CD4-positive, CD25-positive, alpha-beta regulatory T cell (primary cell): ENCODE measurements around the gene NFATC2. TPM values are rescaled to one million over a fixed set of nuclear protein-coding genes. Genes with fewer than 3 reads are reported as not detected.

Experiments
- ATAC-seq, 2 donors: fragments of 150-1000 bp; cut with Tn5 transposase; one replicate each; pipeline ENCODE4 v1.10.0; 2021; ENCODE audit warnings: low read depth in 2 of 2, moderate number of reproducible peaks in 2 of 2, moderate library complexity in 1 of 2
- DNase-seq, 3 donors: peaks; one replicate each; pipeline versions ENCODE4 v3.0.0 to v3.0.0-alpha.2; 2012 to 2022; ENCODE audit warnings: mixed read lengths in 1 of 3
- H3K27ac ChIP-seq: one replicate; pipeline ENCODE4 v1.7.0; 2013; ENCODE audit warnings: mild to moderate bottlenecking, low read length; ENCODE audit not compliant: insufficient read depth, poor library complexity, severe bottlenecking
- H3K27me3 ChIP-seq: one replicate; pipeline ENCODE4 v1.7.0; 2013; ENCODE audit warnings: low read length; ENCODE audit not compliant: control insufficient read depth, insufficient read depth
- H3K36me3 ChIP-seq: one replicate; pipeline ENCODE4 v1.7.0; 2013; ENCODE audit warnings: mild to moderate bottlenecking, low read length, moderate library complexity; ENCODE audit not compliant: control insufficient read depth, insufficient read depth
- H3K4me1 ChIP-seq: 2 replicates; pipeline ENCODE4 v1.7.0; 2013; ENCODE audit warnings: mild to moderate bottlenecking, low read length; ENCODE audit not compliant: insufficient read depth, control insufficient read depth, poor library complexity, severe bottlenecking
- H3K4me3 ChIP-seq: one replicate; pipeline ENCODE4 v1.7.0; 2013; ENCODE audit warnings: low read depth, mild to moderate bottlenecking, low read length, moderate library complexity
- H3K9me3 ChIP-seq, 2 experiments: 1 replicate in 1 of 2; 2 replicates in 1 of 2; pipeline ENCODE4 v1.7.0; 2013; ENCODE audit warnings: low read length in 2 of 2, mild to moderate bottlenecking in 1 of 2, moderate library complexity in 1 of 2; ENCODE audit not compliant: control insufficient read depth in 2 of 2
- H3K27ac Mint-ChIP-seq, 3 donors: one replicate each; pipeline ENCODE4 v1.8.0; 2020 to 2022; ENCODE audit warnings: mild to moderate bottlenecking in 3 of 3, mixed read lengths in 3 of 3, moderate library complexity in 2 of 3
- H3K27me3 Mint-ChIP-seq: one replicate; pipeline ENCODE4 v1.8.0; 2022; ENCODE audit warnings: mild to moderate bottlenecking, mixed read lengths
- H3K36me3 Mint-ChIP-seq: one replicate; pipeline ENCODE4 v1.8.0; 2020; ENCODE audit warnings: mixed read lengths
- H3K4me1 Mint-ChIP-seq, 4 donors: one replicate each; pipeline ENCODE4 v1.8.0; 2020 to 2022; ENCODE audit warnings: mixed read lengths in 4 of 4, mild to moderate bottlenecking in 1 of 4
- H3K4me3 Mint-ChIP-seq, 4 donors: one replicate each; pipeline ENCODE4 v1.8.0; 2020 to 2022; ENCODE audit warnings: mild to moderate bottlenecking in 4 of 4, mixed read lengths in 4 of 4, moderate library complexity in 3 of 4
- H3K9me3 Mint-ChIP-seq, 7 donors: one replicate each; pipeline ENCODE4 v1.8.0; 2020 to 2022; ENCODE audit warnings: mixed read lengths in 7 of 7, mild to moderate bottlenecking in 3 of 7, moderate library complexity in 2 of 7
- polyA plus RNA-seq, 4 donors: library from polyadenylated mRNA; unstranded; fragments of 300-500 nt; fragmentation: Illumina TruSeq; gene quantifications; one replicate each; pipeline ENCODE4 v1.2.3, GENCODE V29; 2021
- total RNA-seq: library from RNA; stranded (reverse); gene quantifications from one replicate; pipeline ENCODE4 v1.2.3, GENCODE V29; 2022

Gene NFATC2
- total and polyA plus RNA-seq, 5 donors from 2014 or later = 11.0 to 56.8 (median 14.2) TPM

DNA sequence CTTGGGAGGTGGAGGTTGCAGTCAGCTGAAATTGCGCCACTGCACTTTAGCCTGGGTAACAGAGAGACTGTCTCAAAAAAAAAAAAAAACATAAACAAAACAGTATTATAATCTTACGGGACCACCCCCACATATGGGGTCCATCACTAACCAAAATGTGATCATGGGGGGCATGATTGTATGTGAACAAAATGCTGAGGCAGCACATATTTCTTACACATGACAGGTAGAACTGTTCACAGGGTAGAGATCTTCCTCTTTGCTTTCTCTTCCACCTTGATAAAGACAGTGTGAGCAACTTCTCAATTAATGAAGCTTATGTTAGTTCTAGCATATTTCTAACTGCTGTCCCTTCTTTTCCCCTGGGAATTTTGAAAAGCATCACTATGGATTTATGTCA is 24.7 kb downstream of the NFATC2 start:
- H3K36me3 Mint-ChIP-seq = peaks cover 45% of the 10 kb centered on the region
- Histone ChIP-seq H3K27ac (no peak overlapping the region), H3K27me3 (no peaks in the 10 kb centered on the region), H3K36me3 (peaks cover 53% of the 10 kb centered on the region), H3K4me3 (no peak overlapping the region), H3K4me1 (peaks cover 29% of the 10 kb centered on the region), H3K9me3 (no peaks in the 10 kb centered on the region)
- no peaks in the 10 kb centered on the region for H3K9me3 Mint-ChIP-seq
- no peak overlapping the region for H3K4me3 Mint-ChIP-seq
- DNase-seq = no peak
- no peak for ATAC-seq
- peak overlapping the region in 2 of 3 donors; percentile 66 to 72 for H3K27ac Mint-ChIP-seq
- H3K27me3 Mint-ChIP-seq = no peaks in the 10 kb centered on the region
- H3K4me1 Mint-ChIP-seq = peaks cover 45 to 72% (median 63%) of the 10 kb centered on the region in 4 donors

DNA sequence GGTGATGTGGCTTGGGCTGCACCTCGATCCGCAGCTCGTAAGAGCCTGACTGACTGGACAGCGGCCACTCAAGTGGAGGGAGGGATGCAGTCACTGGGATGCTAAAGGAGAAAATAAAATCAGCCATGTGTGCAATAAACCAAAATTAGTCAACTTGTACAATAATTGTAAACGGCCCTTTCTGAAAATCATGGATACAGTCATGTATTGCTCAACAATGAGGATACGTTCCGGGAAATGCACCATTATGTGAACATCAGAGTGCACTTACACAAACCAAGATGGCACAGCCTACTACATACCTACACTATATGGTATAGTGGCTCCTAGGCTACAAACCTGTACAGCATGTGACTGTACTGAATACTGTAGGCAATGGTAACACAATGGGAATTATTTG is 25.7 kb downstream of the NFATC2 start:
- H3K4me1 Mint-ChIP-seq = peaks cover 46 to 76% (median 66%) of the 10 kb centered on the region in 4 donors
- H3K27ac Mint-ChIP-seq = peak overlapping the region in 2 of 3 donors; percentile 40 to 76
- peaks cover 39% of the 10 kb centered on the region for H3K4me1 ChIP-seq

GRCh38 chr20:51514836-51515235 is 27.7 kb downstream of the NFATC2 start:
- Histone ChIP-seq H3K27me3 (no peaks in the 10 kb centered on the region), H3K4me3 (no peak overlapping the region), H3K4me1 (peaks cover 47% of the 10 kb centered on the region), H3K27ac (no peak overlapping the region), H3K9me3 (no peaks in the 10 kb centered on the region), H3K36me3 (peaks cover 42% of the 10 kb centered on the region)
- DNase-seq (no peak), ATAC-seq (no peak)
- H3K9me3 Mint-ChIP-seq = no peaks in the 10 kb centered on the region
- peaks cover 52 to 81% (median 72%) of the 10 kb centered on the region in 4 donors for H3K4me1 Mint-ChIP-seq
- H3K36me3 Mint-ChIP-seq = peaks cover 50% of the 10 kb centered on the region
- peak overlapping the region in 2 of 4 donors; percentile 4 to 28 for H3K4me3 Mint-ChIP-seq
- peak overlapping the region; percentile 2 to 34 (median 15) for H3K27ac Mint-ChIP-seq
- no peaks in the 10 kb centered on the region for H3K27me3 Mint-ChIP-seq

More for the DNA sequence above, 25.7 kb downstream of the NFATC2 start:
- Histone ChIP-seq H3K36me3 (peaks cover 45% of the 10 kb centered on the region), H3K27ac (no peak overlapping the region), H3K27me3 (no peaks in the 10 kb centered on the region), H3K9me3 (no peaks in the 10 kb centered on the region), H3K4me3 (no peak overlapping the region)
- DNase-seq (no peak), ATAC-seq (no peak)
- Mint-ChIP-seq H3K4me3 (peak overlapping the region in 1 of 4 donors; percentile 40), H3K36me3 (peaks cover 44% of the 10 kb centered on the region), H3K27me3 (no peaks in the 10 kb centered on the region), H3K9me3 (no peaks in the 10 kb centered on the region)

GRCh38 chr20:51514249-51514648 is 28.3 kb downstream of the NFATC2 start:
- no peaks in the 10 kb centered on the region for H3K9me3 Mint-ChIP-seq
- DNase-seq (no peak), ATAC-seq (no peak)
- peaks cover 52 to 87% (median 76%) of the 10 kb centered on the region in 4 donors for H3K4me1 Mint-ChIP-seq
- H3K27ac ChIP-seq = peak overlapping the region; percentile 62
- peak overlapping the region; percentile 2 to 90 (median 15) for H3K27ac Mint-ChIP-seq
- no peaks in the 10 kb centered on the region for H3K27me3 ChIP-seq
- H3K4me1 ChIP-seq = peaks cover 50% of the 10 kb centered on the region
- peak overlapping the region; percentile 33 for H3K4me3 ChIP-seq
- peak overlapping the region; percentile 3 to 78 (median 7) for H3K4me3 Mint-ChIP-seq
- peaks cover 45% of the 10 kb centered on the region for H3K36me3 ChIP-seq
- no peaks in the 10 kb centered on the region for H3K9me3 ChIP-seq
- no peaks in the 10 kb centered on the region for H3K27me3 Mint-ChIP-seq
- peaks cover 55% of the 10 kb centered on the region for H3K36me3 Mint-ChIP-seq

- Histone ChIP-seq H3K36me3 (peaks cover 38% of the 10 kb centered on the region), H3K27ac (peak overlapping the region; percentile 62), H3K4me1 (peaks cover 50% of the 10 kb centered on the region), H3K9me3 (no peaks in the 10 kb centered on the region), H3K27me3 (no peaks in the 10 kb centered on the region), H3K4me3 (peak overlapping the region; percentile 33)
- peaks cover 50% of the 10 kb centered on the region for H3K36me3 Mint-ChIP-seq
- no peaks in the 10 kb centered on the region for H3K27me3 Mint-ChIP-seq
- no peak for DNase-seq
- peak overlapping the region; percentile 76 to 90 (median 88) for H3K27ac Mint-ChIP-seq
- H3K4me1 Mint-ChIP-seq = peaks cover 52 to 92% (median 75%) of the 10 kb centered on the region in 4 donors
- peak overlapping the region in 2 of 4 donors; percentile 13 to 78 for H3K4me3 Mint-ChIP-seq
- no peaks in the 10 kb centered on the region for H3K9me3 Mint-ChIP-seq
- no peak for ATAC-seq
Measured at GRCh38 chr20:51513545-51513944, 29.0 kb downstream of the NFATC2 start.

GRCh38 chr20:51512645-51513044 is 29.9 kb downstream of the NFATC2 start:
- peaks cover 43% of the 10 kb centered on the region for H3K36me3 Mint-ChIP-seq
- H3K4me1 ChIP-seq = peaks cover 50% of the 10 kb centered on the region
- no peaks in the 10 kb centered on the region for H3K9me3 Mint-ChIP-seq
- H3K27ac ChIP-seq = peak overlapping the region; percentile 62
- H3K4me1 Mint-ChIP-seq = peaks cover 46 to 84% (median 68%) of the 10 kb centered on the region in 4 donors
- ATAC-seq = peak; percentile 87 to 89
- H3K4me3 ChIP-seq = peak overlapping the region; percentile 76
- peak in 2 of 3 donors; percentile 30 to 70 for DNase-seq
- H3K27me3 ChIP-seq = no peaks in the 10 kb centered on the region
- H3K4me3 Mint-ChIP-seq = peak overlapping the region; percentile 10 to 86 (median 44)
- peaks cover 42% of the 10 kb centered on the region for H3K36me3 ChIP-seq
- H3K9me3 ChIP-seq = no peaks in the 10 kb centered on the region
- H3K27me3 Mint-ChIP-seq = no peaks in the 10 kb centered on the region
- H3K27ac Mint-ChIP-seq = peak overlapping the region; percentile 84 to 90 (median 87)

DNA sequence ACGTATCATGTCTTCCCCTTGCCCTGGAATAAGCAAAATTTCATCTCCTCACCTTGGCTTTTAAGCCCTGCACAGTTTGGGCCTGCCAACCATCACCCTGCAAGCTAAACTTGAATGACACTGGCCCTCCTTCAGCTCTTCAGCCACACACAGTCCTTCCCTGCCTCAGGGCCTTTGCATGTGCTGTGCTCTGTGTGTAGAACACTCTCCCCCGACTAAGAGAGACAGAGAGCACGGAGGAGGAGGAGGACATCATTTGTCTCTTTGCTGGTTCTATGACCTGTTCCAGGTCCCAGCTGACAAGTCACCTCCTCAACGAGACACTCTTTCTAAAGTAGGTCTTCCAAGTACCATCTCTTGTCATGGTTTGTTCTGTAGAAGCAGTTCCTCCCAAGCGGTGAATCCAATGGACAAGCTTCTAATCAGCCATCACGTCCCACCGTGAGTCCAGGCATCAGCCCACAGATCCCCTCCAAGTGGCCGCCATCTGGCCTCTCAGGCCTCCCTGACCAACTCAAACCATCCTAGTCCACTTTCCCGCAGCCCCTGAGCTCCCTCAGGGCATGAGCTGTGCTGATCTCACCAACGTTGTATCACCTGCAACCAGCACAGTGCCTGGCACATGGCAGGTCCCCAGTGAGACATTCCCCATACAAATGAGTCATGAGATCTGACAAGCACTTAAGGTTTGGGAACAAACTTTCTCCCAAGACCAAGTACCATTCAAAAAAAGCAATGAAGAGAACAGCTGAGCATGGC is 30.5 kb downstream of the NFATC2 start:
- peak overlapping the region; percentile 84 to 90 (median 87) for H3K27ac Mint-ChIP-seq
- no peak for ATAC-seq
- peak overlapping the region; percentile 10 to 86 (median 44) for H3K4me3 Mint-ChIP-seq
- Histone ChIP-seq H3K9me3 (no peaks in the 10 kb centered on the region), H3K27ac (peak overlapping the region; percentile 62), H3K36me3 (peaks cover 47% of the 10 kb centered on the region), H3K4me1 (peaks cover 50% of the 10 kb centered on the region), H3K4me3 (peak overlapping the region; percentile 76), H3K27me3 (no peaks in the 10 kb centered on the region)
- no peak for DNase-seq
- peaks cover 44 to 82% (median 66%) of the 10 kb centered on the region in 4 donors for H3K4me1 Mint-ChIP-seq
- no peaks in the 10 kb centered on the region for H3K9me3 Mint-ChIP-seq
- H3K27me3 Mint-ChIP-seq = no peaks in the 10 kb centered on the region
- H3K36me3 Mint-ChIP-seq = peaks cover 46% of the 10 kb centered on the region
